Spleen (tissue), 11 donors: ENCODE data around the gene PAGR1. TPM values are rescaled to one million over a fixed set of nuclear protein-coding genes. Genes with fewer than 3 reads are reported as not detected.
A peak's percentile ranks its signal among the peaks of the same experiment; 100 is the strongest.
"Not testable (repeated sequence)": the region's sequence is repeated elsewhere in the genome, so short reads cannot be mapped to it uniquely, and the experiment has no call there.

Source experiments
- DNase-seq: peaks from one replicate; pipeline ENCODE4 v3.0.0-alpha.2; 2020
- H3K27ac ChIP-seq, 8 donors: fragments of 200-600 bp; sonication (generic) in 7 of 8; 1 replicate in 4 of 8; 2 replicates in 4 of 8; pipeline versions ENCODE4 v1.5.0 to v1.8.0; 2016 to 2021; ENCODE audit warnings: inconsistent platforms in 4 of 8, mild to moderate bottlenecking in 4 of 8, moderate library complexity in 1 of 8
- H3K27me3 ChIP-seq, 7 donors: fragments of 200-600 bp; sonication (generic) in 6 of 7; replicated peaks in 1 of 7; 1 replicate in 4 of 7; 2 replicates in 3 of 7; pipeline versions ENCODE4 v1.5.0 to v1.8.0; 2016 to 2021; ENCODE audit warnings: inconsistent platforms in 3 of 7, mild to moderate bottlenecking in 1 of 7
- H3K36me3 ChIP-seq, 6 donors: fragments of 200-600 bp; sonication (generic) in 5 of 6; 1 replicate in 4 of 6; 2 replicates in 2 of 6; pipeline versions ENCODE4 v1.5.0 to v1.8.0; 2016 to 2021; ENCODE audit warnings: inconsistent platforms in 2 of 6
- H3K4me1 ChIP-seq, 6 donors: fragments of 200-600 bp; sonication (generic) in 5 of 6; 1 replicate in 3 of 6; 2 replicates in 3 of 6; pipeline versions ENCODE4 v1.5.0 to v1.8.0; 2016 to 2021; ENCODE audit warnings: inconsistent platforms in 3 of 6
- H3K4me3 ChIP-seq, 8 donors: fragments of 200-600 bp; sonication (generic) in 7 of 8; 1 replicate in 4 of 8; 2 replicates in 4 of 8; pipeline versions ENCODE4 v1.5.0 to v1.8.0; 2016 to 2021; ENCODE audit warnings: inconsistent platforms in 4 of 8, mild to moderate bottlenecking in 4 of 8, moderate library complexity in 2 of 8
- H3K9me3 ChIP-seq, 8 donors: fragments of 200-600 bp; sonication (generic) in 7 of 8; 1 replicate in 4 of 8; 2 replicates in 4 of 8; pipeline versions ENCODE4 v1.5.0 to v1.8.0; 2016 to 2021; ENCODE audit warnings: inconsistent platforms in 4 of 8
- CTCF ChIP-seq, 11 experiments: fragments of 200-600 bp in 7 of 11; fragments of 450-650 bp in 4 of 11; sonication (generic) in 4 of 11; IDR thresholded peaks in 8 of 11; conservative IDR thresholded peaks in 3 of 11; 1 replicate in 7 of 11; 2 replicates in 4 of 11; pipeline versions ENCODE4 v1.4.0 to v1.8.0; 2016 to 2021; ENCODE audit warnings: antibody characterized with exemption in 11 of 11, inconsistent platforms in 4 of 11, mild to moderate bottlenecking in 1 of 11
- POLR2A ChIP-seq, 3 donors: fragments of 450-650 bp; IDR thresholded peaks; one replicate each; pipeline ENCODE4 v1.5.1; 2017; ENCODE audit warnings: antibody characterized with exemption in 3 of 3, mild to moderate bottlenecking in 1 of 3
- POLR2AphosphoS5 ChIP-seq, 3 donors: sonication (generic); formaldehyde crosslinking; IDR thresholded peaks; one replicate each; pipeline ENCODE4 v1.5.1; 2017; ENCODE audit warnings: antibody characterized with exemption in 3 of 3
- WGBS, 5 donors: extraction: QIAGEN DNeasy Blood & Tissue Kit in 3 of 5; methylation state at CpG; one replicate each; pipeline versions ENCODE4 v1.1.5 to v1.1.7; 2013 to 2018; 5-methylcytosine and 5-hydroxymethylcytosine counted together
- intact Hi-C: fragments of 100-400 bp; cut with DNase I; formaldehyde crosslinking; loops from one replicate; pipeline ENCODE4 v1.15.0; 2023; ENCODE audit warnings: low total_unique reads
- polyA plus RNA-seq, 3 donors: library from polyadenylated mRNA; stranded (reverse); fragments of 200-250 nt; gene quantifications; one replicate each; pipeline ENCODE4 v1.2.1, GENCODE V29; 2013
- total RNA-seq, 7 donors: library from RNA; depleted of rRNA in 3 of 7; stranded (reverse); fragments of >200 nt in 3 of 7; fragmentation: NEBNext Ultra II Directional in 4 of 7; extraction: Animal tissue kit (Norgen Biotek cat#: 25700) in 4 of 7; gene quantifications; one replicate each; pipeline versions ENCODE4 v1.1.0 to v1.2.1, GENCODE V29; 2016 to 2021
- donor health status: healthy with polysubstance abuse.
- donor health status: DM: no; HTN: no; CAD: no; lungs with moderate emphysema.
- donor health status: DM: no; HTN: no; CAD: no.
- donor health status: Bipolar disorder and iron deficiency.
- donor health status: healthy.
- donor health status: DM: no; HTN: no; CAD: no.
- donor health status: DM: yes; HTN: yes; CAD: no.

PAGR1 gene
- total and polyA plus RNA-seq, 10 donors: 17.3 to 46.4 (median 31.7) TPM

GRCh38 chr16:29825145-29826044, 9.4 kb downstream of the PAGR1 start:
- Histone ChIP-seq H3K27me3 (no peaks in the 10 kb centered on the region), H3K4me1 (peaks cover 53 to 100% (median 73%) of the 10 kb centered on the region in 6 donors), H3K9me3 (no peaks in the 10 kb centered on the region), H3K36me3 (peaks cover 0 to 41% (median 0%) of the 10 kb centered on the region in 6 donors), H3K4me3 (no peak overlapping the region), H3K27ac (peak overlapping the region in 6 of 8 donors; percentile 55 to 68 (median 64))
- DNase-seq: no peak
- TF ChIP-seq CTCF (IDR thresholded peaks at IDR 0.05 in 8 of 11, conservative IDR thresholded peaks at IDR 0.05 in 3 of 11) (no peak), POLR2AphosphoS5 (IDR thresholded peaks at IDR 0.05) (peak in 2 of 3 donors; percentile 35 to 55)
- WGBS, 5 donors: 51 to 69% (median 57%) methylated on average over 9 to 10 of the region's 10 CpGs
- intact Hi-C loops: no loop called here

GRCh38 chr16:29826342-29826695, 10.4 kb downstream of the PAGR1 start:
- peak overlapping the region in 5 of 8 donors; percentile 39 to 68 (median 64) for H3K27ac ChIP-seq
- no peaks in the 10 kb centered on the region for H3K27me3 ChIP-seq
- no peak overlapping the region for H3K4me3 ChIP-seq
- peaks cover 50 to 99% (median 67%) of the 10 kb centered on the region in 6 donors for H3K4me1 ChIP-seq
- TF ChIP-seq CTCF (IDR thresholded peaks at IDR 0.05 in 8 of 11, conservative IDR thresholded peaks at IDR 0.05 in 3 of 11) (no peak), POLR2A (IDR thresholded peaks at IDR 0.05) (no peak), POLR2AphosphoS5 (IDR thresholded peaks at IDR 0.05) (no peak)
- DNase-seq: no peak
- WGBS, 5 donors: 71 to 90% (median 85%) methylated on average over 5 to 8 of the region's 8 CpGs
- intact Hi-C loops: no loop called here
- no peaks in the 10 kb centered on the region for H3K9me3 ChIP-seq
- H3K36me3 ChIP-seq: peaks cover 0 to 50% (median 9%) of the 10 kb centered on the region in 6 donors

GRCh38 chr16:29830774-29831173, 14.8 kb downstream of the PAGR1 start:
- Histone ChIP-seq H3K27ac (no peak overlapping the region), H3K36me3 (peaks cover 0 to 84% (median 52%) of the 10 kb centered on the region in 6 donors), H3K9me3 (no peaks in the 10 kb centered on the region), H3K4me3 (no peak overlapping the region), H3K27me3 (no peaks in the 10 kb centered on the region), H3K4me1 (peaks cover 11 to 54% (median 24%) of the 10 kb centered on the region in 6 donors)
- intact Hi-C loops: no loop called here
- no peak for DNase-seq
- TF ChIP-seq POLR2AphosphoS5 (IDR thresholded peaks at IDR 0.05) (peak in 2 of 3 donors; percentile 22 to 61), CTCF (IDR thresholded peaks at IDR 0.05 in 8 of 11, conservative IDR thresholded peaks at IDR 0.05 in 3 of 11) (no peak)
- 90 to 98% (median 94%) methylated on average over 11 of the region's 11 CpGs for WGBS, 5 donors

GRCh38 chr16:29831490-29831889, 15.5 kb downstream of the PAGR1 start:
- Histone ChIP-seq H3K27me3 (no peaks in the 10 kb centered on the region), H3K27ac (no peak overlapping the region), H3K4me1 (peaks cover 7 to 47% (median 17%) of the 10 kb centered on the region in 6 donors), H3K36me3 (peaks cover 0 to 84% (median 59%) of the 10 kb centered on the region in 6 donors), H3K4me3 (no peak overlapping the region), H3K9me3 (no peaks in the 10 kb centered on the region)
- TF ChIP-seq POLR2A (IDR thresholded peaks at IDR 0.05) (no peak), POLR2AphosphoS5 (IDR thresholded peaks at IDR 0.05) (no peak), CTCF (IDR thresholded peaks at IDR 0.05 in 8 of 11, conservative IDR thresholded peaks at IDR 0.05 in 3 of 11) (no peak)
- DNase-seq: no peak
- 73 to 94% (median 80%) methylated on average over 2 of the region's 2 CpGs for WGBS, 5 donors
- intact Hi-C loops: no loop called here

- 94 to 97% (median 96%) methylated on average over 4 of the region's 4 CpGs for WGBS, 5 donors
- DNase-seq, H3K27ac ChIP-seq, H3K9me3 ChIP-seq, H3K27me3 ChIP-seq, H3K4me3 ChIP-seq, intact Hi-C loops: not testable (repeated sequence)
- Histone ChIP-seq H3K36me3 (peaks cover 0 to 93% (median 75%) of the 10 kb centered on the region in 6 donors), H3K4me1 (peaks cover 0 to 30% (median 4%) of the 10 kb centered on the region in 6 donors)
Measured at GRCh38 chr16:29833219-29833618, 17.3 kb downstream of the PAGR1 start.
